NCI-H1417 treated with DMSO at 0.1 percent for 48 hours (cell line): ENCODE data around the gene COL27A1.

Experiments used
- DNase-seq: peaks from one replicate; lab custom pipeline; 2025; lab: John Stamatoyannopoulos, UW

COL27A1 gene

GRCh38 chr9:114272739-114273431 is 117.5 kb downstream of the COL27A1 start:
- DNase-seq, result no peak

GRCh38 chr9:114273461-114273881 is 118.1 kb downstream of the COL27A1 start:
- no peak for DNase-seq

- DNase-seq, result no peak
Observed at GRCh38 chr9:114274217-114274616, 118.9 kb downstream of the COL27A1 start.

- DNase-seq, result no peak
Observed at GRCh38 chr9:114275246-114276004, 120.1 kb downstream of the COL27A1 start.

- DNase-seq, result no peak
Observed at GRCh38 chr9:114276908-114277821, 121.8 kb downstream of the COL27A1 start.

GRCh38 chr9:114278356-114278755 is 123.0 kb downstream of the COL27A1 start:
- DNase-seq, result no peak

- DNase-seq, result no peak
Observed at GRCh38 chr9:114278881-114279570, 123.7 kb downstream of the COL27A1 start.

GRCh38 chr9:114279693-114280092 is 124.4 kb downstream of the COL27A1 start:
- no peak for DNase-seq

- no peak for DNase-seq
Observed at GRCh38 chr9:114280636-114281472, 125.5 kb downstream of the COL27A1 start.

GRCh38 chr9:114281473-114282103 is 126.3 kb downstream of the COL27A1 start:
- DNase-seq, result no peak

GRCh38 chr9:114282104-114282485 is 126.8 kb downstream of the COL27A1 start:
- no peak for DNase-seq

- no peak for DNase-seq
Observed at GRCh38 chr9:114282507-114282906, 127.2 kb downstream of the COL27A1 start.

GRCh38 chr9:114282926-114283325 is 127.6 kb downstream of the COL27A1 start:
- DNase-seq, result no peak

- no peak for DNase-seq
Observed at GRCh38 chr9:114283551-114284111, 128.3 kb downstream of the COL27A1 start.

GRCh38 chr9:114284316-114285060 is 129.2 kb downstream of the COL27A1 start:
- no peak for DNase-seq

- no peak for DNase-seq
Observed at GRCh38 chr9:114285166-114285867, 130.0 kb downstream of the COL27A1 start.

GRCh38 chr9:114286146-114286679 is 130.9 kb downstream of the COL27A1 start:
- DNase-seq, result no peak

GRCh38 chr9:114287001-114287762 is 131.8 kb downstream of the COL27A1 start:
- no peak for DNase-seq
